ENCODE measurements around the gene TSHZ1.

DNA sequence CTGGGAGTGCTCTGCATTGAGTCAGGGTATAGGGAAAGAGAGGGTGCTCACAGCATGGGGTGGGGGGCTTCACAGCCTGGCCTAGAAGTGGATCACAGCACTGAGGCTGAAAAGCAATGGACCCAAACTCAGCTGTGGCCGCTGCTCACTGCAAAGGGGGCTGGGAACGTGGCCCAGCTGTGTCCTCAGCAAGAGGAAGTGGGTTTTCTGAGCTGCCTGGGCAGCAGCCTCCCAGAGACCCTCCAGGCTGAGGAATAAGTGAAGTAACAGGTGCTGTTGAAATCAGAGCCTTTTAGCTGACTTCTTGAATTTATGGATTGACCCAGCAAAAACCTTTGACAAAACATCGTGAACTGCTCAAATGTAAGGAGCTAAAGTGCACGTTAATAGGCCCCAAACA is 36.9 kb upstream of the TSHZ1 start:
- TF ChIP-seq, protein P1, sequence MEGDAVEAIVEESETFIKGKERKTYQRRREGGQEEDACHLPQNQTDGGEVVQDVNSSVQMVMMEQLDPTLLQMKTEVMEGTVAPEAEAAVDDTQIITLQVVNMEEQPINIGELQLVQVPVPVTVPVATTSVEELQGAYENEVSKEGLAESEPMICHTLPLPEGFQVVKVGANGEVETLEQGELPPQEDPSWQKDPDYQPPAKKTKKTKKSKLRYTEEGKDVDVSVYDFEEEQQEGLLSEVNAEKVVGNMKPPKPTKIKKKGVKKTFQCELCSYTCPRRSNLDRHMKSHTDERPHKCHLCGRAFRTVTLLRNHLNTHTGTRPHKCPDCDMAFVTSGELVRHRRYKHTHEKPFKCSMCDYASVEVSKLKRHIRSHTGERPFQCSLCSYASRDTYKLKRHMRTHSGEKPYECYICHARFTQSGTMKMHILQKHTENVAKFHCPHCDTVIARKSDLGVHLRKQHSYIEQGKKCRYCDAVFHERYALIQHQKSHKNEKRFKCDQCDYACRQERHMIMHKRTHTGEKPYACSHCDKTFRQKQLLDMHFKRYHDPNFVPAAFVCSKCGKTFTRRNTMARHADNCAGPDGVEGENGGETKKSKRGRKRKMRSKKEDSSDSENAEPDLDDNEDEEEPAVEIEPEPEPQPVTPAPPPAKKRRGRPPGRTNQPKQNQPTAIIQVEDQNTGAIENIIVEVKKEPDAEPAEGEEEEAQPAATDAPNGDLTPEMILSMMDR (IDR thresholded peaks at IDR 0.05; ENCODE audit: low read depth, low read length), result no peak
- TF ChIP-seq POLR2A (IDR thresholded peaks at IDR 0.05; ENCODE audit: extremely low read depth, insufficient read length) (no peak), MYC (IDR thresholded peaks at IDR 0.05; ENCODE audit: low read depth, low read length) (no peak)
- TF ChIP-seq, protein P2, sequence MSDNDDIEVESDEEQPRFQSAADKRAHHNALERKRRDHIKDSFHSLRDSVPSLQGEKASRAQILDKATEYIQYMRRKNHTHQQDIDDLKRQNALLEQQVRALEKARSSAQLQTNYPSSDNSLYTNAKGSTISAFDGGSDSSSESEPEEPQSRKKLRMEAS (IDR thresholded peaks at IDR 0.05; ENCODE audit: low read depth, low read length), result no peak
